ENCODE measurements around the gene AMPH.
A peak's percentile ranks its signal among the peaks of the same experiment; 100 is the strongest.

AMPH gene

DNA sequence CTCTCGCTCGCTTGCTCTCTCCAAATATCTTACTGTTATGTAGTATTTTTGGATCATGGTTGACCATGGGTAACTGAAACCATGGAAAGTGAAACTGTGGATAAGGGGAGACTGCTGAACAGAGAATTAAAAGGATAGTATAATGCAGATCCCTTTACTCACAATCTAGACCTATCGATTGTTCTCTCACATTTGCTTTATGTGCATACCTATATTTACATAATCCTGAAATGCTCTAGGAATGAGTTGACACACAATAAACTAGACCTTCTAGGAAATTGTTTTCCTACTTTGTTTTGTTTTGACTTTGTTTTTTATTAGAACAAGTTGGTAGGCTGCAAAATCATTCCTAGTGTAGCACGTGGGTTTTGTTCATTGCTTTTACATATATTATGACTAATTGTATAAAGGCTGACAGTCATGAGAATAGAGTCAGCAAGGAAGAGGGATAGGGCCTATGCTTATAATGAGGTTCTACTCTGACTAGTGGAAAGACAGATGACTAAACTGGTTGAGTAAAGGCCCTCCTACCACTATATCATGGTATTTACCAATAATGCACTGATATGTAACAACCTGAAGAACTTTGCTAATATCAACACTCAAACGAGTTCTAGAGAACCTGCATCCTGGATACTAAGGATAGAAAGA lies 182.5 kb downstream of the AMPH start:
- ATAC-seq (ENCODE audit: low read depth) (no peak), DNase-seq (ENCODE audit: low spot score in 2 of 2) (no peak)
- H3K36me3 Mint-ChIP-seq, result no peaks in the 10 kb centered on the region
- H3K4me1 Mint-ChIP-seq, result no peaks in the 10 kb centered on the region
- no peak overlapping the region for H3K4me3 Mint-ChIP-seq
- no peak overlapping the region for H3K27ac Mint-ChIP-seq
- H3K27me3 Mint-ChIP-seq, result no peaks in the 10 kb centered on the region
- H3K9me3 Mint-ChIP-seq, result no peaks in the 10 kb centered on the region

DNA sequence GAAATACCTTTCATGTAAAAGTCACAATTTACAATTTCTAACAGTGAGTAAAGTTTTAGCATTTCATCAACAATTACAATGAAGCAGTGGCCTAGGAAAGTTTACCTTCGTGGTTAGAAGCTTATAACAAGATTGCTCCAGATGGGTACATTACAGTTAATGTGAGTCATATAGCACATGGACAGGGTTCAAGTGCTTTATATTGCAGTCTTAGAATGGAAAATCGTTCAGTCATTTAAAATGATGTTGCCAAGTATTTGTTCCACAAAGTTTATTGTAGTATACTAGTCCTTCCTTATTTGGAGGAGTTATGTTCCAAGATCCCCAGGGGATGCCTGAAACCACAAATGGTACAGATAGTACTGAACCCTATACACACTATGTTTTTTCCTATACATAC lies 183.1 kb downstream of the AMPH start:
- Mint-ChIP-seq H3K4me3 (no peak overlapping the region), H3K36me3 (no peaks in the 10 kb centered on the region), H3K4me1 (no peaks in the 10 kb centered on the region), H3K9me3 (no peaks in the 10 kb centered on the region), H3K27ac (no peak overlapping the region), H3K27me3 (no peaks in the 10 kb centered on the region)
- no peak for ATAC-seq (ENCODE audit: low read depth)
- no peak for DNase-seq (ENCODE audit: low spot score in 2 of 2)

DNA sequence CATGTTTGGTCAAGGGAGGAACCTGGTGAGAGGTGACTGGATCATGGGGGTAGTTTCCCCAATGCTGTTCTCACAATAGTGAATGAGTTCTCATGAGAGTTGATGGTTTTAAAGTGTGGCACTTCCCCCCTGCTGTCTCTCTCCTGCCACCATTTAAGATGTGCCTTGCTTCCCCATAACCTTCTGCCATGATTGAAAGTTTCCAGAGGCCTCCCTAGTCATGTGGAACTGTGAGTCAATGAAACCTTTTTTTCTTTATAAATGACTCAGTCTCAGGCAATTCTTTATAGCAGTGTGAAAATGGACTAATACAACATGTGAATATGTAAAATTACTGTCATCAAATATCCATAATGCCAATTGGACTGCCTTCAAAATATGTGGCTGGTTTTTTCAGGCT lies 192.2 kb downstream of the AMPH start:
- no peak overlapping the region for H3K27ac Mint-ChIP-seq

DNA sequence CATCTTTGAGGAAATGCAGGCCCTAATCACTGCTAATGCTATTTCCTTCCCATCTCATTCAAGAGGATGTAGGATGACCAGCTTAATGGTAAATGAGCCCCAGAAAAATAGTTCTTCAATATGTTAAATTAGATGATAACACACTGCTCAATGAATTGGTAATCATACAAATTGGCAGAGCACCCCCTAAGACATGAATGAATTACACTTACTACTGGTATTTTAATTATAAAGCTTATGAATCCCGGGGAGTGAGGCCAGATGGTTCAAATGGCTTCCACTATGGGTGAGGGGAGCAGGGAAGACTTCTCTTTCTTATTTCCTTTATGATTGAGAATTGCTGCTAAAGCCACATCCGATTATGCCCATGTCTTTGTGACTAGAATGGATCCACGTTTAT lies 198.5 kb downstream of the AMPH start:
- H3K27me3 Mint-ChIP-seq, result peaks cover 6% of the 10 kb centered on the region
- peaks cover 3% of the 10 kb centered on the region for H3K9me3 Mint-ChIP-seq
- H3K4me1 Mint-ChIP-seq, result peaks cover 11% of the 10 kb centered on the region
- H3K27ac Mint-ChIP-seq, result no peak overlapping the region
- DNase-seq (ENCODE audit: low spot score in 2 of 2) (no peak), ATAC-seq (ENCODE audit: low read depth) (no peak)
- no peak overlapping the region for H3K4me3 Mint-ChIP-seq
- peaks cover 3% of the 10 kb centered on the region for H3K36me3 Mint-ChIP-seq

More for the DNA sequence above, 192.2 kb downstream of the AMPH start:
- peaks cover 1% of the 10 kb centered on the region for H3K9me3 Mint-ChIP-seq
- H3K4me1 Mint-ChIP-seq, result peaks cover 5% of the 10 kb centered on the region
- no peak overlapping the region for H3K4me3 Mint-ChIP-seq
- ATAC-seq (ENCODE audit: low read depth) (no peak), DNase-seq (ENCODE audit: low spot score in 2 of 2) (no peak)
- H3K36me3 Mint-ChIP-seq, result no peaks in the 10 kb centered on the region
- H3K27me3 Mint-ChIP-seq, result peaks cover 3% of the 10 kb centered on the region

DNA sequence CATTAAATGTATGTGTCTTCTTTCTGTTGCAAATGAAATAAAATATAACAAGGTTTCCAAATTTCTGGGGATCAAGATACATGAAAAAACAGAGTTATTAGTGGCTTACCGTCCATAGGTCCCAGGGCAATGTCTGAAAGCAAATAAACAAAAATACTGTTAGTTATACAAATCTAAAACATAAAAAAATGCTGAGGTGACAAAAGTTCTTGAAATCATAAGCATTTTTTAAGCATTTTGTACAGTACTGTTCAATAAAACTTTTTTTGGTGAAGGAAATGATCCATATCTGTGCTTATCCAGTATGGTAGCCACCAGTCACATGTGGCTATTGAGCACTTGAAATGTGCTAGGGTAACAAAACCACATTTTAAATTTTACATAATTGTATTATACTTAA lies 199.1 kb downstream of the AMPH start:
- H3K27me3 Mint-ChIP-seq, result peaks cover 6% of the 10 kb centered on the region
- ATAC-seq (ENCODE audit: low read depth), result no peak
- no peak for DNase-seq (ENCODE audit: low spot score in 2 of 2)
- H3K9me3 Mint-ChIP-seq, result peaks cover 3% of the 10 kb centered on the region
- no peak overlapping the region for H3K4me3 Mint-ChIP-seq
- H3K36me3 Mint-ChIP-seq, result peaks cover 3% of the 10 kb centered on the region
- H3K27ac Mint-ChIP-seq, result no peak overlapping the region
- H3K4me1 Mint-ChIP-seq, result peaks cover 15% of the 10 kb centered on the region

DNA sequence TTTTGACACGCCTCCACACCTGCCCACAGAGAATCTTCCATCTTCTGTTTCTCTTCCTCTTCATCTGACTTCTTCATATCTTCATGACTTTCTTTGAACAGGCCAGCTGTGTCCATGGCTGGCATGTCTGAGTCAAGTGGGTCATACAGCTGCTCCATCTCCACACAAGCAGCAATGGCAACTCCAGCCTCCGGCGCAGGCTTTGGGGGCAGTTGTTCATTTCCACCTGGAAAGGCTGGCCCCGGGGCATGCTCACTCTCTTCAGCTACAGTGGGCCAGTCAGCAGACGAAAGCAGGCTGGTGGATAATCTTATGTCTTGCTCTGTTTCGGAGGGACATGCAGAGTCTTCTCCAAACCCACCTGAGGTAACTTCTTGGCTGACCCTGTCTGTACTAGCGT lies 202.1 kb downstream of the AMPH start:
- no peak for DNase-seq (ENCODE audit: low spot score in 2 of 2)
- Mint-ChIP-seq H3K27ac (no peak overlapping the region), H3K36me3 (peaks cover 13% of the 10 kb centered on the region), H3K4me1 (peaks cover 26% of the 10 kb centered on the region), H3K27me3 (peaks cover 3% of the 10 kb centered on the region), H3K4me3 (no peak overlapping the region), H3K9me3 (peaks cover 16% of the 10 kb centered on the region)
- no peak for ATAC-seq (ENCODE audit: low read depth)

DNA sequence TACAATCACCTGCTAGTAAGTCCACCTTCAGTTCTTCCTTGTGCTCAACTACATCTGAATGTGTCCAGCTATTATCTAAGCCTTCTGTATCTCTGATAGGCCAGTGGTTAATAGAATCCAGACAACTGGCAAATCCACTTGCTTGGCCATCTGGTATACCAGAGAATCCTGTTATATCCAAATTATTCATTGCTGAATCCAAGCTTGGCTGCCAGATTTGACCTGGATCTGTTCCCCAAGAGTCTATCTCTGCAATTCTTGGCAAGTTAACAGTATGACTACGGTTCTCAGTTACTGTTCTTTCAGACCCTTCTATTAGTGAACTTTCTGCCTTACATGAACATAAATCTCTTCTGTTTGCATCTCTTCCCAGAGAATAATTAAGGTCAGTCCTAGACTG lies 203.1 kb downstream of the AMPH start:
- Mint-ChIP-seq H3K27ac (peak overlapping the region; percentile 51), H3K4me3 (no peak overlapping the region), H3K4me1 (peaks cover 29% of the 10 kb centered on the region), H3K36me3 (peaks cover 17% of the 10 kb centered on the region), H3K9me3 (peaks cover 20% of the 10 kb centered on the region), H3K27me3 (no peaks in the 10 kb centered on the region)
- no peak for ATAC-seq (ENCODE audit: low read depth)
- DNase-seq (ENCODE audit: low spot score in 2 of 2), result no peak

DNA sequence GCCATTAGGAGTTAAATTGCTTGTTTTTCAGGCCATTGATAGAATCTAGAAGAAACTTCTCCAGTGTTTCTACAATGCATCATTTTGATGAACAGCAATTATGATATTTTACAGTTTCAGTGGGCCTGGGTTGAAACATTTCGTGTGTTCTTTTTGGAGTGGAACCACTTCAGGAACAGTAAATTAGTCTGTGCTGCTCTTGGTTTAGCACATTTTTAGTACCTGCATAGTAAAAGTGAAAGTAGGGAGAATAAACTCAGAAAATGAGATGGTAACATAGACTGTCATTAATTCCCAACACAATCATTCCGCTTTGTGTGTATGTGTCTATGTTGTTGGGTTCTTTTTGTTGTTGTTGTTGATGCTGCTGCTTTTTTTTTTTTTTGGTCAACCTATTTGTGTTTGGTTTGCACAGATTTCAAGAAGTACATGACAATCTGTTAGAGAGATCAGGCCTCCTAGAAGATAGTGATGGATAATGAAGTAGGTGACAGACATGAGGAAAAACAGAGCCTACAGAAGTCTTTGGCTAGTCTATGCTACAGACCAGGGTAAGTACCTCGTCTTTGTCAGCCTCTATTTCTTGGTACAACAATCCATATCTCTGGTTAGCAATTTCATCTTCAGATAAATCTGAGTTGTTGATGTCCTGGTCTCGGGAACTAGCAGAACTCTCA lies 203.8 kb downstream of the AMPH start:
- ATAC-seq (ENCODE audit: low read depth) (no peak), DNase-seq (ENCODE audit: low spot score in 2 of 2) (no peak)
- H3K4me3 Mint-ChIP-seq, result peak overlapping the region; percentile 25
- H3K27ac Mint-ChIP-seq, result peak overlapping the region; percentile 51
- peaks cover 29% of the 10 kb centered on the region for H3K4me1 Mint-ChIP-seq
- no peaks in the 10 kb centered on the region for H3K27me3 Mint-ChIP-seq
- H3K36me3 Mint-ChIP-seq, result peaks cover 17% of the 10 kb centered on the region
- H3K9me3 Mint-ChIP-seq, result peaks cover 20% of the 10 kb centered on the region

DNA sequence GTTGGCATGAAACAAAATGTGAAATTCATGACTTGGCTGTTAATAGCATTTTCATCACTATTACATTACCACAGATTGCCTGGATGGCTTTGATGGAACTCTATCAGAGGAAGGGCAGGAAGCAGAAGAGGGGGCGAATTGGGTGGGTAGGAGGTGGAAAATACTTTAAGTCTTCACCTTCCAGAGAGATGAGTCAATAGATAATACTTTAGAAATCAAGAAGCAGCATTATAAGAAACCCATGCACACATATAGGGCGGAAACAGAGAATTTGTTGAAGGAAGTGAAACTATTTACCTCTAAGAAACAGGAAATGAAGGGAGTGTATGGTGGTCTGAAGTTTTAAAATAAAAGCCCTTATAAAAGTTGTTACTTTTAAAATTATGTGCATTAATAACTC lies 205.7 kb downstream of the AMPH start:
- Mint-ChIP-seq H3K36me3 (peaks cover 17% of the 10 kb centered on the region), H3K9me3 (peaks cover 22% of the 10 kb centered on the region), H3K27me3 (no peaks in the 10 kb centered on the region), H3K4me3 (peak overlapping the region; percentile 48), H3K4me1 (peaks cover 29% of the 10 kb centered on the region), H3K27ac (peak overlapping the region; percentile 1)
- ATAC-seq (ENCODE audit: low read depth) (peak; percentile 97), DNase-seq (ENCODE audit: low spot score in 2 of 2) (no peak)

DNA sequence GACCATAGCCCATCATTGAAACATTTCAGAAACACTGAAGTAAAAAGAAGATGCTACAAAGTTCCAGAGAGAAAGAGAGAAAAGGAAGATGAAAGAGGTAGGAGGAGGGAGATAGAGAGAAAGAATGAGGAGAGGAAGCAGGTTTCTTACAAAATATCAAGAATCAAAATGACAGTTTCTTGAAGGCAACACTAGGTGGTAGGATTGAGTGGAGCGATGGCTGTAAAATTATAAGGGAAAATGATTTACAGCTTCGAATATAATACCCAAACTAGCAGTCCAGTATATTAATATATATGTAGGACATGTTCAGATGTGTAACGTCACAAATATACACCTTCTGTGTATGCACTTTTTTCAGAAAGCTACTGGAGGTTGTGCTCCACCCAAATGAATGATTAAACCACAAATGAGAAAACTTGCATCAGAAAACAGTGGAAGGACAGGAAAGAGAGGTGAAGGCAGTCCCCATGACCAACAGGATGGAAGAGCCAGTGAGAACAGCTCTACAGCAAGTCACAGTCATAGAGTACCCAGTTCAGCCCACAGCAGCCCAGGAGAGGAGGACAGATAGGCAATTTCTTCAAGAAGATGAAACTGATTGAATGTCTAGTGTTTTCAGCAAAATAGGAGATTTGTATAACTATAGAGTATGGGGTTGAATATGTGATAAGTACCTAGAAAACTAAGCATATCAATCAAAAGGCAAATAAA lies 206.3 kb downstream of the AMPH start:
- H3K27ac Mint-ChIP-seq, result no peak overlapping the region

DNA sequence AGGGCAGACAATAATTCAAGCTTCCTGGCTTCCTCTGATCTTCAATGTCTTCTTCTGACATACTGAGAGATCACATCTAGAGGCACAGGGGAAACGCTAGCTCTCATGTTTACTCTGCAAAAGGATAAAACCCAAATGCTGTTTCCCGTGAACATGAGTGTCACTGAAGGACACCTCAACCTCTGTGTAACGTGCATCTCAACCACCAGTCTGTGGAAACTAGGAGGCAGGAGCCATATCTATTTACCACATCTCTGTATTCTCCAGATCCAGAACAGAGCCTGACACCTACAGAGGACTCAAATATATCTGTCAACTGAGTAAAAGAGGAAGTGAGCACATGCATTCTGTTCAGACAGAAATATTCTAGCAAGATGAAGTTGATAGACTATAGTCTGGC lies 217.4 kb downstream of the AMPH start:
- Mint-ChIP-seq H3K4me3 (peak overlapping the region; percentile 64), H3K9me3 (peaks cover 1% of the 10 kb centered on the region), H3K4me1 (peaks cover 19% of the 10 kb centered on the region), H3K27me3 (peaks cover 2% of the 10 kb centered on the region), H3K36me3 (no peaks in the 10 kb centered on the region), H3K27ac (peak overlapping the region; percentile 74)
- peak; percentile 88 for ATAC-seq (ENCODE audit: low read depth)
- DNase-seq (ENCODE audit: low spot score in 2 of 2), result no peak

More for the DNA sequence above, 206.3 kb downstream of the AMPH start:
- H3K36me3 Mint-ChIP-seq, result peaks cover 17% of the 10 kb centered on the region
- peaks cover 22% of the 10 kb centered on the region for H3K9me3 Mint-ChIP-seq
- peak overlapping the region; percentile 57 for H3K4me3 Mint-ChIP-seq
- DNase-seq (ENCODE audit: low spot score in 2 of 2), result no peak
- no peak for ATAC-seq (ENCODE audit: low read depth)
- H3K4me1 Mint-ChIP-seq, result peaks cover 29% of the 10 kb centered on the region
- no peaks in the 10 kb centered on the region for H3K27me3 Mint-ChIP-seq

DNA sequence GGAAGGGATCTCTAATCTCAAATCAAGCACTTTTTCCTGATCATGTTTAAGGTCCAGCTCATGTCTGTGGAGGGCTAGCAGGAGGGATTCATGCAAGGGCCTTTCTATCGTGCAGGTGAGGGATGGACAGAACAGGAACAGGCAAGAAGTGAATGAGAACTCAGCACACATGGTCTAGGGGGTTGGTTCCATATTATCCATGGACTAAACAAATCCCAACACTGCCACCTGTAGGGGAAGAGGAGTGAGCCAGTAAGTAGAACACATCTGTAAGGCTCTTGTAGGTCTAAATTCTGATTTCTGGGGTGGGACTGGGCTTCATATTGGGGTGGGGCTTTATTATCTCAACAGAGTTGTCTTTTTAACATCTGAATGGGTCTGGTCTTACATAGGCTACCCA lies 219.8 kb downstream of the AMPH start:
- H3K36me3 Mint-ChIP-seq, result no peaks in the 10 kb centered on the region
- peaks cover 22% of the 10 kb centered on the region for H3K4me1 Mint-ChIP-seq
- peaks cover 2% of the 10 kb centered on the region for H3K27me3 Mint-ChIP-seq
- no peaks in the 10 kb centered on the region for H3K9me3 Mint-ChIP-seq
- DNase-seq (ENCODE audit: low spot score in 2 of 2), result no peak
- no peak overlapping the region for H3K4me3 Mint-ChIP-seq
- ATAC-seq (ENCODE audit: low read depth), result no peak
- H3K27ac Mint-ChIP-seq, result no peak overlapping the region

DNA sequence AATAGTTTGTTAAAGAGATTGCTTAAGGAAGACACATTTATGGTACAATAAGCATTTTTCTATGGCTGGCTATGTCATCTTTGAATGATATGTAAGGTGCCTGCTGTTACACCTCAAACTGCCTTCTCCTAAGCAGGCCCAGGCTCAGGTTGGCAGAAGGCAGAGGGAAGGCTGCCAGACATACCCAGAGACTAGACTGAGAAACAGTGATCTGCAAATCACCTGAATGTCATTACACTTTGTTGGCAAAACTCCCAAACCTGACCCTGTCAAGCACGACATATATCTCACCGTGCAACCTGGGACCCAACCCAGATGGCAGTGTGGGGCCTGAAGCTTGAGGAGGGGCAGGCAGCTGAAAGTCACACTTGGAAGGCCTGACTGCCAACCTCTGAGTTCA lies 221.1 kb downstream of the AMPH start:
- Mint-ChIP-seq H3K27me3 (peaks cover 2% of the 10 kb centered on the region), H3K4me1 (peaks cover 22% of the 10 kb centered on the region), H3K4me3 (no peak overlapping the region), H3K9me3 (no peaks in the 10 kb centered on the region), H3K27ac (no peak overlapping the region), H3K36me3 (no peaks in the 10 kb centered on the region)
- no peak for ATAC-seq (ENCODE audit: low read depth)
- no peak for DNase-seq (ENCODE audit: low spot score in 2 of 2)

DNA sequence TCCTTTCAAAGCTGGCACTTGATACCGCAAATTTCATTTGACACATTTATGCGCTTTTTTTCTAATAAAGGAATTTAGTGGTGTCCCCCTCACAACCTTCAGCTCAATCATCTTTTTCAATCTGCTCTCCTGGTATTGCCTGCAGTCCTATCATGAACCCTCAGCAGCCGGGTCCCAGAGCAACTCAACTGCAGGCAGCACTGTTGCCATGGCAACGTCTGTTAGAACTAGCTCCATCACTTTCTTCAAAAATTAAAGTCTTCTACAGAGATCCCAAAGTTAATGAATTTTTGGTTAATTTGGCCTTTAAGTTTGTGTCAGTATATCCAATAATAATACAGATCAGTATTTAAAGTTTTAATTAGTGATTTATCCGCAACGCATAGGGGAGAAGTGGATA lies 221.6 kb downstream of the AMPH start:
- Mint-ChIP-seq H3K27ac (no peak overlapping the region), H3K9me3 (no peaks in the 10 kb centered on the region), H3K4me1 (peaks cover 22% of the 10 kb centered on the region), H3K4me3 (no peak overlapping the region), H3K27me3 (peaks cover 2% of the 10 kb centered on the region), H3K36me3 (no peaks in the 10 kb centered on the region)
- ATAC-seq (ENCODE audit: low read depth) (no peak), DNase-seq (ENCODE audit: low spot score in 2 of 2) (no peak)

Measured in memory B cell (primary cell).